ENCODE results near the gene TSPYL2. TPM values are rescaled to one million over a fixed set of nuclear protein-coding genes. Genes with fewer than 3 reads are reported as not detected.

TSPYL2 gene
- total and polyA plus RNA-seq, 2 of the 4 experiments (the other 2 are of a cell fraction), result 19.2 to 49.7 TPM

DNA sequence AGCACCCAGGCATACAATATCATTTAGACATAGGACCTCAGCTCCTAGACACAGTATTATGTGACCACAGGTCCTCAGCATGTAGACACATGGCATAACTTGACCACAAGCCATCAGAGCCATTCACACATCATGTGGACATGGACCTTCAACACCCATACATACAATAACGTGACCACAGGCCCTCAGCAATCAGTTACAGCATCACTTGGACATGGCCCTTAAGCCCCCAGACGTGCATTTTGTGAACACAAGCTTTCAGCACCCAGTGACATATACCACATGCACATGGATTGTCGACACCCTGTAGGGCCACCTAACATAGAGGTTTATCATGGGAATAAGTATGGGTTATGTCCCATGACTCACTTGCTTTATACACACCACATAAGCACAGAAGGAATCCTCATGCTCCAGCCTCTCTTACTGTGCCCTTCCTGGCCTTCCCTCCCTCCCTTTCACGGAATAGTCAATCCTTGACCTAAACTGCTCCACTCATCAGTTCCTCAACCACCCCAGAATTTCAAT, 1.9 kb downstream of the TSPYL2 start:
- no peak overlapping the region for H4K91ac ChIP-seq (ENCODE audit: insufficient read depth, low read depth, low read length)
- H2BK20ac ChIP-seq (ENCODE audit: low read depth, low read length), result no peak overlapping the region
- H3K27ac ChIP-seq (ENCODE audit: insufficient read depth, low read length), result no peak overlapping the region
- no peak for ATAC-seq (ENCODE audit: low read depth)
- CTCF ChIA-PET, result no interaction called here
- POLR2A ChIA-PET (ENCODE audit: unreplicated experiment), result no interaction called here
- no peaks in the 10 kb centered on the region; the same call in 1 of the 2 replicates for H3K27me3 ChIP-seq (ENCODE audit: control insufficient read depth, insufficient read depth, low read length)
- BruUV-seq (replicated peaks), result no TSS peak
- no peak overlapping the region for H3K23ac ChIP-seq (ENCODE audit: low read depth, low read length)
- H3K79me1 ChIP-seq (ENCODE audit: low read depth in 1 of 2, low read length in 2 of 2), result peaks cover 8 to 39% of the 10 kb centered on the region in 2 experiments; a peak in 2 of 4 replicates
- no peak overlapping the region for H3K14ac ChIP-seq (replicated peaks; ENCODE audit: low read depth, low read length)
- peak overlapping the region; percentile 80; the same call in 1 of the 2 replicates for H3K4me2 ChIP-seq (ENCODE audit: low read depth, low read length)
- H2AK9ac ChIP-seq (replicated peaks; ENCODE audit: low read depth, low read length, poor library complexity), result no peak overlapping the region
- H3K4me1 ChIP-seq (ENCODE audit: control insufficient read depth, insufficient read depth, low read length), result peaks cover 3% of the 10 kb centered on the region; the same call in 1 of the 2 replicates
- no peak overlapping the region for H3K4me3 ChIP-seq (ENCODE audit: insufficient read depth, low read depth, low read length)
- no peak overlapping the region for H3K18ac ChIP-seq (ENCODE audit: low read depth, low read length)
- H4K20me1 ChIP-seq (ENCODE audit: insufficient read depth, low read length), result peaks cover 35% of the 10 kb centered on the region
- no peak overlapping the region for H4K5ac ChIP-seq (ENCODE audit: low read depth, low read length)
- no peaks in the 10 kb centered on the region for H3K9me3 ChIP-seq (ENCODE audit: control insufficient read depth, insufficient read depth, low read length)
- DNase-seq, result peak; percentile 36
- no peak overlapping the region for H2BK120ac ChIP-seq (ENCODE audit: low read depth, low read length)
- in situ Hi-C loops (cut with MboI; ENCODE audit: low sequenced_read_pairs), result no loop called here
- TF ChIP-seq MAZ (IDR thresholded peaks at IDR 0.05; ENCODE audit: borderline replicate concordance, low read depth, low read length) (no peak), POLR2A (IDR thresholded peaks at IDR 0.05; ENCODE audit: low read depth, low read length) (peak; percentile 82; the same call in 1 of the 2 replicates)
- TF ChIP-seq, protein P1, sequence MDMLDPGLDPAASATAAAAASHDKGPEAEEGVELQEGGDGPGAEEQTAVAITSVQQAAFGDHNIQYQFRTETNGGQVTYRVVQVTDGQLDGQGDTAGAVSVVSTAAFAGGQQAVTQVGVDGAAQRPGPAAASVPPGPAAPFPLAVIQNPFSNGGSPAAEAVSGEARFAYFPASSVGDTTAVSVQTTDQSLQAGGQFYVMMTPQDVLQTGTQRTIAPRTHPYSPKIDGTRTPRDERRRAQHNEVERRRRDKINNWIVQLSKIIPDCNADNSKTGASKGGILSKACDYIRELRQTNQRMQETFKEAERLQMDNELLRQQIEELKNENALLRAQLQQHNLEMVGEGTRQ (IDR thresholded peaks at IDR 0.05; ENCODE audit: low read depth, low read length), result 0 out of 2 replicates have a peak, but pooled peaks have one; percentile 8
- intact Hi-C loops (cut with micrococcal nuclease), result no loop called here
- no peak overlapping the region for H2BK15ac ChIP-seq (ENCODE audit: low read depth, low read length)
- 40% methylated on average over 1 of the region's 4 CpGs; no CpG with 5 or more reads in 1 of the 2 experiments for WGBS, 2 experiments (ENCODE audit: extremely low coverage in 2 of 2, insufficient read length in 1 of 2)
- no peak overlapping the region for H2AK5ac ChIP-seq (ENCODE audit: low read depth, low read length)
- peaks cover 30% of the 10 kb centered on the region for H3K36me3 ChIP-seq (ENCODE audit: control insufficient read depth, insufficient read depth, low read length)
- dilution Hi-C loops (cut with HindIII; ENCODE audit: low sequenced_read_pairs, unreplicated experiment), result no loop called here
- no peak overlapping the region for H4K8ac ChIP-seq (ENCODE audit: low read depth in 2 of 2, low read length in 2 of 2)
- no peak overlapping the region for H2BK5ac ChIP-seq (ENCODE audit: low read depth, low read length, poor library complexity, severe bottlenecking)
- H3K56ac ChIP-seq (ENCODE audit: extremely low read depth, insufficient read depth, low read length), result no peak overlapping the region
- H3K9me1 ChIP-seq (ENCODE audit: insufficient read depth, low read length), result peaks cover 5% of the 10 kb centered on the region
- no peak overlapping the region for H2AFZ ChIP-seq (replicated peaks; ENCODE audit: low read length, poor library complexity)
- no peak overlapping the region for H3K9ac ChIP-seq (ENCODE audit: low read depth, low read length)
- no peak overlapping the region for H3K4ac ChIP-seq (ENCODE audit: low read depth, low read length)
